CD14-positive monocyte (primary cell): ENCODE data around the gene RFX4. TPM values are rescaled to one million over a fixed set of nuclear protein-coding genes. Genes with fewer than 3 reads are reported as not detected.

ENCODE experiments used
- DNase-seq, 3 donors: peaks; one replicate each; pipeline ENCODE4 v3.0.0-alpha.2; 2011 to 2022
- H2AFZ ChIP-seq: 2 replicates; pipeline ENCODE4 v1.6.0; 2012; ENCODE audit warnings: mild to moderate bottlenecking, low read depth, low read length, inconsistent platforms; ENCODE audit not compliant: insufficient read depth, poor library complexity, severe bottlenecking
- H3K27ac ChIP-seq, 2 donors: 1 replicate in 1 of 2; 2 replicates in 1 of 2; pipeline ENCODE4 v1.5.1; 2012 to 2013; ENCODE audit warnings: low read length in 2 of 2, control low read depth in 1 of 2, inconsistent platforms in 1 of 2, low read depth in 1 of 2, mild to moderate bottlenecking in 1 of 2
- H3K27me3 ChIP-seq, 2 donors: one replicate each; pipeline versions ENCODE4 v1.6.0 to v1.6.1; 2011 to 2013; ENCODE audit warnings: low read length in 2 of 2; ENCODE audit not compliant: control insufficient read depth in 2 of 2, insufficient read depth in 2 of 2
- H3K36me3 ChIP-seq, 2 donors: replicated peaks in 1 of 2; 1 replicate in 1 of 2; 2 replicates in 1 of 2; pipeline versions ENCODE4 v1.5.1 to v1.6.1; 2012 to 2013; ENCODE audit warnings: low read length in 2 of 2, control low read depth in 1 of 2, inconsistent platforms in 1 of 2, mild to moderate bottlenecking in 1 of 2; ENCODE audit not compliant: insufficient read depth in 2 of 2, control insufficient read depth in 1 of 2
- H3K4me1 ChIP-seq, 2 donors: 1 replicate in 1 of 2; 2 replicates in 1 of 2; pipeline versions ENCODE4 v1.5.1 to v1.6.1; 2012 to 2013; ENCODE audit warnings: low read length in 2 of 2, control low read depth in 1 of 2, inconsistent platforms in 1 of 2, mild to moderate bottlenecking in 1 of 2, moderate library complexity in 1 of 2; ENCODE audit not compliant: insufficient read depth in 2 of 2, control insufficient read depth in 1 of 2
- H3K4me2 ChIP-seq: replicated peaks from 2 replicates; pipeline ENCODE3; 2012; ENCODE audit warnings: low read length, moderate library complexity, mild to moderate bottlenecking; ENCODE audit not compliant: poor library complexity, severe bottlenecking; ENCODE audit errors: extremely low read depth
- H3K4me3 ChIP-seq, 3 experiments: fragments of 200-600 bp in 1 of 3; sonication (generic) in 1 of 3; replicated peaks in 1 of 3; 1 replicate in 2 of 3; 2 replicates in 1 of 3; pipeline ENCODE4 v1.5.1; 2011 to 2013; ENCODE audit warnings: low read length in 3 of 3, mild to moderate bottlenecking in 3 of 3, control low read depth in 2 of 3, low read depth in 2 of 3, inconsistent platforms in 1 of 3, moderate library complexity in 1 of 3
- H3K79me2 ChIP-seq: 2 replicates; pipeline ENCODE4 v1.6.0; 2012; ENCODE audit warnings: mild to moderate bottlenecking, control low read depth, inconsistent platforms, low read length, moderate library complexity; ENCODE audit not compliant: insufficient read depth
- H3K9ac ChIP-seq: 2 replicates; pipeline ENCODE4 v1.6.0; 2017; ENCODE audit warnings: low read length, mild to moderate bottlenecking; ENCODE audit not compliant: insufficient read depth, poor library complexity, severe bottlenecking
- H3K9me3 ChIP-seq, 2 donors: replicated peaks in 1 of 2; 1 replicate in 1 of 2; 2 replicates in 1 of 2; pipeline versions ENCODE4 v1.5.1 to v1.6.1; 2012 to 2013; ENCODE audit warnings: low read length in 2 of 2, control low read depth in 1 of 2; ENCODE audit not compliant: control insufficient read depth in 1 of 2, insufficient read depth in 1 of 2
- H4K20me1 ChIP-seq: 2 replicates; pipeline ENCODE4 v1.6.0; 2012; ENCODE audit warnings: mild to moderate bottlenecking, low read length, control low read depth, moderate library complexity; ENCODE audit not compliant: insufficient read depth
- H3K27ac Mint-ChIP-seq, 7 donors: one replicate each; pipeline ENCODE4 v1.8.0; 2020; ENCODE audit warnings: mild to moderate bottlenecking in 7 of 7, mixed read lengths in 7 of 7, moderate library complexity in 6 of 7, inconsistent platforms in 2 of 7
- H3K27me3 Mint-ChIP-seq, 3 donors: one replicate each; pipeline ENCODE4 v1.8.0; 2021 to 2022; ENCODE audit warnings: low read depth in 3 of 3, mild to moderate bottlenecking in 3 of 3, mixed read lengths in 3 of 3, moderate library complexity in 3 of 3, inconsistent platforms in 1 of 3
- H3K36me3 Mint-ChIP-seq, 2 donors: one replicate each; pipeline ENCODE4 v1.8.0; 2020; ENCODE audit warnings: mixed read lengths in 2 of 2, inconsistent platforms in 1 of 2, mild to moderate bottlenecking in 1 of 2
- H3K4me1 Mint-ChIP-seq: one replicate; pipeline ENCODE4 v1.8.0; 2020; ENCODE audit warnings: mild to moderate bottlenecking, mixed read lengths
- H3K4me3 Mint-ChIP-seq, 2 donors: one replicate each; pipeline ENCODE4 v1.8.0; 2020; ENCODE audit warnings: mild to moderate bottlenecking in 2 of 2, mixed read lengths in 2 of 2, moderate library complexity in 1 of 2
- H3K9me3 Mint-ChIP-seq, 7 donors: one replicate each; pipeline ENCODE4 v1.8.0; 2020 to 2022; ENCODE audit warnings: mixed read lengths in 7 of 7, mild to moderate bottlenecking in 6 of 7, moderate library complexity in 6 of 7, inconsistent platforms in 2 of 7
- WGBS: methylation state at CpG from one replicate; pipeline ENCODE4 v1.1.5; 2013; ENCODE audit warnings: missing lambda C conversion rate; ENCODE audit not compliant: insufficient coverage; 5-methylcytosine and 5-hydroxymethylcytosine counted together
- intact Hi-C, 2 donors: fragments of 100-400 bp; cut with micrococcal nuclease; formaldehyde crosslinking; loops; one replicate each; pipeline versions ENCODE4 v1.15.0 to v1.15.1; 2023
- polyA plus RNA-seq, 3 donors: library from polyadenylated mRNA; depleted of rRNA in 1 of 3; unstranded in 2 of 3; stranded (reverse) in 1 of 3; fragments of 300-500 nt in 2 of 3; fragments of >200 nt in 1 of 3; fragmentation: Illumina TruSeq in 2 of 3; gene quantifications; 1 replicate in 2 of 3; 2 replicates in 1 of 3; pipeline ENCODE4 v1.2.3, GENCODE V29; 2012 to 2021
- TF ChIP-seq, protein P1 (sequence below): fragments of 200-600 bp; IDR thresholded peaks from one replicate; pipeline ENCODE4 v1.8.0; 2022; ENCODE audit warnings: antibody characterized with exemption, mild to moderate bottlenecking

The RFX4 gene
- polyA plus RNA-seq, 3 donors = not detected

DNA sequence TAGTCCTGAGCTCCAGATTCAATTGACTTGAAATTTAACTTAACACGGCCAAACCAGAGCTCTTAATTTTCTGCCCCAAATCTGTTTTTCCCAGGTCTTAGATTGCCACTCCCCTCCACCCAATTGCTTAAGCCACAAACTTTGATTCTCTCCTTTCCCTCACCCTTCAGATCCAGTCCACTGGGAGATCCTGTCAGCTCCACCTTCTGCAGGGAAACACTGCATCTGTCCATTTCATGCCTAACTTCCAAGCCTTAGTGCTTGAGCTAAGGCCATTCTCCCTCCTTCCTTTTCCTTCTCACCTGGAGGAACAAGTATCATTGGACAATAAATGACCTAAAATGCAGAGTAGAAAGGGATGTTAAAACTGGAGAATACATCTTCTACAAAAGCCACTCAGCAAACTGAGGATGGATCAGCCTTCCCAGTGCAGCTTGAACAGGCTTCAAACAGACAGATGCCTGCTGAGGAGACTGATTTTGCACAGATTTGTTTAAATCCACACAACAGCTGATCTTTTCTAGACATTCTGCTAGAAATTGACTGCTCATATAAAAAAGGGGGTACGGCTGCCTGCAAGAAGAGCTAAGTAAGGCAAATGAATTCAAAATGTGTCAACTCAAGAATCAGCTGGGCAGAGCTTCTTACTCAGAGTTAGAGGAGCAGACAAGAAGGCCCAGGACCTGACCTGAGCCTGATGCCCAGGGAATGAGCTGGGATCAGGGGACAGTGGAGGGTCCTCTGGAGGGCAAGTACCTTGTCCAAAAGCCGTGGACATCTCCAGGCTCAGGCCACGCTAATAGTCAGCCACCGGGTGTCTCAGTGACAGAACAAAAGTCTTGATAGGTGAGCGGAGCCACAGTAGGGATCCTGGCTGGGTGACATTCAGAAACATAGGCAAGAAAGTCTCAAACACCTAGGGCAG lies 110.4 kb downstream of the RFX4 start:
- TF ChIP-seq, protein P1, sequence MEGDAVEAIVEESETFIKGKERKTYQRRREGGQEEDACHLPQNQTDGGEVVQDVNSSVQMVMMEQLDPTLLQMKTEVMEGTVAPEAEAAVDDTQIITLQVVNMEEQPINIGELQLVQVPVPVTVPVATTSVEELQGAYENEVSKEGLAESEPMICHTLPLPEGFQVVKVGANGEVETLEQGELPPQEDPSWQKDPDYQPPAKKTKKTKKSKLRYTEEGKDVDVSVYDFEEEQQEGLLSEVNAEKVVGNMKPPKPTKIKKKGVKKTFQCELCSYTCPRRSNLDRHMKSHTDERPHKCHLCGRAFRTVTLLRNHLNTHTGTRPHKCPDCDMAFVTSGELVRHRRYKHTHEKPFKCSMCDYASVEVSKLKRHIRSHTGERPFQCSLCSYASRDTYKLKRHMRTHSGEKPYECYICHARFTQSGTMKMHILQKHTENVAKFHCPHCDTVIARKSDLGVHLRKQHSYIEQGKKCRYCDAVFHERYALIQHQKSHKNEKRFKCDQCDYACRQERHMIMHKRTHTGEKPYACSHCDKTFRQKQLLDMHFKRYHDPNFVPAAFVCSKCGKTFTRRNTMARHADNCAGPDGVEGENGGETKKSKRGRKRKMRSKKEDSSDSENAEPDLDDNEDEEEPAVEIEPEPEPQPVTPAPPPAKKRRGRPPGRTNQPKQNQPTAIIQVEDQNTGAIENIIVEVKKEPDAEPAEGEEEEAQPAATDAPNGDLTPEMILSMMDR = no peak
- Histone ChIP-seq H3K9ac (no peak overlapping the region), H3K36me3 (no peaks in the 10 kb centered on the region), H3K27me3 (peaks cover 3% of the 10 kb centered on the region in 2 donors), H3K27ac (no peak overlapping the region), H3K4me3 (no peak overlapping the region), H3K4me1 (no peaks in the 10 kb centered on the region), H4K20me1 (no peaks in the 10 kb centered on the region), H3K4me2 (no peak overlapping the region), H3K79me2 (no peaks in the 10 kb centered on the region), H3K9me3 (no peaks in the 10 kb centered on the region), H2AFZ (no peak overlapping the region)
- intact Hi-C loops = no loop called here
- Mint-ChIP-seq H3K4me3 (no peak overlapping the region), H3K9me3 (peaks cover 0 to 7% (median 5%) of the 10 kb centered on the region in 7 donors), H3K36me3 (no peaks in the 10 kb centered on the region), H3K4me1 (no peaks in the 10 kb centered on the region), H3K27me3 (peaks cover 5 to 29% (median 11%) of the 10 kb centered on the region in 3 donors), H3K27ac (no peak overlapping the region)
- DNase-seq = no peak
- 98% methylated on average over 5 of the region's 6 CpGs for WGBS

- Mint-ChIP-seq H3K4me3 (no peak overlapping the region), H3K9me3 (peaks cover 4 to 18% (median 14%) of the 10 kb centered on the region in 7 donors), H3K4me1 (no peaks in the 10 kb centered on the region), H3K36me3 (no peaks in the 10 kb centered on the region), H3K27ac (no peak overlapping the region), H3K27me3 (peaks cover 6 to 22% (median 13%) of the 10 kb centered on the region in 3 donors)
- Histone ChIP-seq H3K9me3 (peaks cover 2 to 4% of the 10 kb centered on the region in 2 donors), H3K9ac (no peak overlapping the region), H4K20me1 (no peaks in the 10 kb centered on the region), H3K79me2 (no peaks in the 10 kb centered on the region), H3K4me3 (no peak overlapping the region), H3K4me2 (no peak overlapping the region), H3K27ac (no peak overlapping the region), H3K36me3 (no peaks in the 10 kb centered on the region), H3K4me1 (no peaks in the 10 kb centered on the region), H3K27me3 (peaks cover 0 to 3% of the 10 kb centered on the region in 2 donors), H2AFZ (no peak overlapping the region)
- DNase-seq = no peak
- TF ChIP-seq, protein P1 = no peak
- WGBS = 100% methylated on average over 5 of the region's 6 CpGs
- intact Hi-C loops = no loop called here
Measured at GRCh38 chr12:106696071-106696470, 113.3 kb downstream of the RFX4 start.
